ENCODE results near the gene ADAM8. TPM values are rescaled to one million over a fixed set of nuclear protein-coding genes. Genes with fewer than 3 reads are reported as not detected.
A peak's percentile ranks its signal among the peaks of the same experiment; 100 is the strongest.

Gene ADAM8
- total RNA-seq, 6 donors from 2014 or later: 10.4 to 93.2 (median 32.9) TPM

- no peaks in the 10 kb centered on the region for H3K27me3 ChIP-seq
- ATAC-seq (ENCODE audit: low FRiP score in 2 of 2) (no peak), DNase-seq (no peak)
- H3K36me3 ChIP-seq: peaks cover 7 to 34% (median 29%) of the 10 kb centered on the region in 4 donors
- TF ChIP-seq EP300 (IDR thresholded peaks at IDR 0.05): no peak
- no peak for TF ChIP-seq POLR2A (IDR thresholded peaks at IDR 0.05)
- TF ChIP-seq CTCF (IDR thresholded peaks at IDR 0.05): no peak
- TF ChIP-seq POLR2AphosphoS5 (IDR thresholded peaks at IDR 0.05): no peak
- H3K27ac ChIP-seq: no peak overlapping the region
- H3K9me3 ChIP-seq: no peaks in the 10 kb centered on the region
- H3K4me3 ChIP-seq: no peak overlapping the region
- H3K4me1 ChIP-seq: peaks cover 10 to 22% (median 16%) of the 10 kb centered on the region in 4 donors
- 93 to 95% methylated on average over 20 to 23 of the region's 23 CpGs for WGBS, 2 donors
These were observed 35.5 kb upstream of the ADAM8 start for GRCh38 chr10:133312016-133312768.

GRCh38 chr10:133311570-133311969 is 34.9 kb upstream of the ADAM8 start:
- WGBS, 2 donors: 92 to 97% methylated on average over 10 of the region's 10 CpGs
- no peaks in the 10 kb centered on the region for H3K27me3 ChIP-seq
- no peak for TF ChIP-seq EP300 (IDR thresholded peaks at IDR 0.05)
- TF ChIP-seq POLR2AphosphoS5 (IDR thresholded peaks at IDR 0.05): no peak
- no peak for TF ChIP-seq CTCF (IDR thresholded peaks at IDR 0.05)
- no peak for TF ChIP-seq POLR2A (IDR thresholded peaks at IDR 0.05)
- no peak for ATAC-seq (ENCODE audit: low FRiP score in 2 of 2)
- H3K4me1 ChIP-seq: peaks cover 17 to 29% (median 23%) of the 10 kb centered on the region in 4 donors
- H3K27ac ChIP-seq: no peak overlapping the region
- no peak overlapping the region for H3K4me3 ChIP-seq
- no peaks in the 10 kb centered on the region for H3K9me3 ChIP-seq
- peaks cover 7 to 34% (median 29%) of the 10 kb centered on the region in 4 donors for H3K36me3 ChIP-seq
- no peak for DNase-seq

- Histone ChIP-seq H3K4me1 (peaks cover 24 to 36% (median 29%) of the 10 kb centered on the region in 4 donors), H3K4me3 (no peak overlapping the region), H3K27ac (no peak overlapping the region), H3K9me3 (no peaks in the 10 kb centered on the region), H3K36me3 (peaks cover 7 to 34% (median 29%) of the 10 kb centered on the region in 4 donors), H3K27me3 (no peaks in the 10 kb centered on the region)
- WGBS, 2 donors: 97% methylated on average over 8 of the region's 8 CpGs
- no peak for DNase-seq
- ATAC-seq (ENCODE audit: low FRiP score in 2 of 2): no peak
- no peak for TF ChIP-seq EP300 (IDR thresholded peaks at IDR 0.05)
- TF ChIP-seq CTCF (IDR thresholded peaks at IDR 0.05): no peak
- no peak for TF ChIP-seq POLR2A (IDR thresholded peaks at IDR 0.05)
- TF ChIP-seq POLR2AphosphoS5 (IDR thresholded peaks at IDR 0.05): no peak
These were observed 34.1 kb upstream of the ADAM8 start for GRCh38 chr10:133310789-133311188.

GRCh38 chr10:133310399-133310755 is 33.7 kb upstream of the ADAM8 start:
- Histone ChIP-seq H3K9me3 (no peaks in the 10 kb centered on the region), H3K27ac (no peak overlapping the region), H3K27me3 (no peaks in the 10 kb centered on the region), H3K4me1 (peaks cover 27 to 40% (median 31%) of the 10 kb centered on the region in 4 donors), H3K36me3 (peaks cover 7 to 34% (median 29%) of the 10 kb centered on the region in 4 donors), H3K4me3 (no peak overlapping the region)
- no peak for ATAC-seq (ENCODE audit: low FRiP score in 2 of 2)
- peak in 1 of 2 donors; percentile 83 for DNase-seq
- WGBS, 2 donors: 95 to 96% methylated on average over 9 to 16 of the region's 16 CpGs
- no peak for TF ChIP-seq POLR2A (IDR thresholded peaks at IDR 0.05)
- no peak for TF ChIP-seq CTCF (IDR thresholded peaks at IDR 0.05)
- TF ChIP-seq POLR2AphosphoS5 (IDR thresholded peaks at IDR 0.05): no peak
- no peak for TF ChIP-seq EP300 (IDR thresholded peaks at IDR 0.05)
